HG03520 (cell line): Measurements from ENCODE around the gene CADPS2.
"Not testable (repeated sequence)": the region's sequence is repeated elsewhere in the genome, so short reads cannot be mapped to it uniquely, and the experiment has no call there.

Source experiments
- ATAC-seq: cut with Tn5 transposase; IDR thresholded peaks from one replicate; pipeline ENCODE4 v1.9.1; 2021; ENCODE audit warnings: mild to moderate bottlenecking, moderate library complexity; ENCODE audit not compliant: unreplicated experiment

The CADPS2 gene

GRCh38 chr7:122677149-122677548 lies 209.1 kb downstream of the CADPS2 start:
- no peak for ATAC-seq

- ATAC-seq: no peak
Observed at GRCh38 chr7:122676466-122676865, 209.8 kb downstream of the CADPS2 start.

- no peak for ATAC-seq
Observed at GRCh38 chr7:122675621-122676020, 210.6 kb downstream of the CADPS2 start.

GRCh38 chr7:122675011-122675410 lies 211.2 kb downstream of the CADPS2 start:
- ATAC-seq: no peak

- ATAC-seq: no peak
Observed at GRCh38 chr7:122674502-122674901, 211.8 kb downstream of the CADPS2 start.

GRCh38 chr7:122673951-122674350 lies 212.3 kb downstream of the CADPS2 start:
- ATAC-seq: no peak

- ATAC-seq: no peak
Observed at GRCh38 chr7:122672536-122672935, 213.7 kb downstream of the CADPS2 start.

- no peak for ATAC-seq
Observed at GRCh38 chr7:122663733-122664132, 222.5 kb downstream of the CADPS2 start.

GRCh38 chr7:122658856-122659255 lies 227.4 kb downstream of the CADPS2 start:
- ATAC-seq: no peak

GRCh38 chr7:122653685-122654084 lies 232.6 kb downstream of the CADPS2 start:
- ATAC-seq: no peak

- no peak for ATAC-seq
Observed at GRCh38 chr7:122652876-122653275, 233.4 kb downstream of the CADPS2 start.

- ATAC-seq: no peak
Observed at GRCh38 chr7:122651451-122651850, 234.8 kb downstream of the CADPS2 start.

- ATAC-seq: no peak
Observed at GRCh38 chr7:122643250-122643649, 243.0 kb downstream of the CADPS2 start.

- ATAC-seq: no peak
Observed at GRCh38 chr7:122638459-122638858, 247.8 kb downstream of the CADPS2 start.

- no peak for ATAC-seq
Observed at GRCh38 chr7:122637784-122638183, 248.5 kb downstream of the CADPS2 start.

- not testable (repeated sequence) for ATAC-seq
Observed at GRCh38 chr7:122635481-122635880, 250.8 kb downstream of the CADPS2 start.

GRCh38 chr7:122633472-122633871 lies 252.8 kb downstream of the CADPS2 start:
- no peak for ATAC-seq

GRCh38 chr7:122632238-122632637 lies 254.0 kb downstream of the CADPS2 start:
- no peak for ATAC-seq

- no peak for ATAC-seq
Observed at GRCh38 chr7:122629412-122629953, 256.8 kb downstream of the CADPS2 start.

- no peak for ATAC-seq
Observed at GRCh38 chr7:122628651-122629411, 257.4 kb downstream of the CADPS2 start.

GRCh38 chr7:122626785-122627184 lies 259.5 kb downstream of the CADPS2 start:
- ATAC-seq: no peak

- ATAC-seq: no peak
Observed at GRCh38 chr7:122622682-122623081, 263.6 kb downstream of the CADPS2 start.

- no peak for ATAC-seq
Observed at GRCh38 chr7:122619664-122620063, 266.6 kb downstream of the CADPS2 start.
